ENCODE measurements around the gene WNT16.

GRCh38 chr7:121334875-121335648 lies 6.3 kb downstream of the WNT16 start:
- no peak for TF ChIP-seq CTCF (conservative IDR thresholded peaks at IDR 0.05; ENCODE audit: low read length)
- no peak for TF ChIP-seq EZH2phosphoT487 (IDR thresholded peaks at IDR 0.05; ENCODE audit: borderline replicate concordance)

Measured in Loucy (cell line).